ENCODE results near the gene SHBG. TPM values are rescaled to one million over a fixed set of nuclear protein-coding genes. Genes with fewer than 3 reads are reported as not detected.
A peak's percentile ranks its signal among the peaks of the same experiment; 100 is the strongest.

The SHBG gene
- total and polyA plus RNA-seq, 2 of the 8 experiments (the other 6 are each of a cell fraction or from before 2014, with no cell fraction given), result 1.1 to 1.2 TPM

DNA sequence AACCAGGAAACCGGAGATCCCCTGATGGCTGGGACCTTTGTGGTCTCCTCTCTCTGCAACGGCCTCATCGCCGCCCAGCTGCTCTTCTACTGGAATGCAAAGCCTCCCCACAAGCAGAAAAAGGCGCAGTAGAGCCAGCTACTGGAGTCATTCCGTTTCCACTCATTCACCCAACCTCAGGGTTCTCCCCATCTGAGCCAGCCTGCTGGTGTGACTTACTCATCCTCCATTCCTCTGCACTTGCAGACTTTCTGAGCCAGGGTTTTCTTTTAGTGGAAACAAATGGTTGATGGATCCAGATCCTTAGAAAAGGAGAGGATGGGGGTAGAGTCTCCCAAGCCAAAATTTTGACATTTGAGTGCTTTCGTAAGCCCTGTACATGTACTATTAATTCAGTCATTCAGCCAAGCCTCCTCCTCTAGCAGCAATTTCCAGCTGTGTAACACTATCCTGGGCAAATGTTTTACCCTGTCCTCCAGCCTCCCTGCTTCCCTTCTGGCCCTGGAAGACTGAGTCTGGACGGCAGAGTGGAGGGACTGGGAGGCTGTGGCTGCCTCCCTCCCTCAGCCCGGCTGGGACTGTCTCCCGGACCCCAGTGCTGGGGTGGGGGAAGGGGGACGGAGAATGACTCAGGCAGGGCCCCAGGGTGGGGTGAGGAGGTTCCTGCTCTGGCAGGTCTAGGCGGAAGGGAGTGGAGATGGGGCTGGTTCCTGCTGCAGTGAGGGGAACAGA lies 42.3 kb upstream of the SHBG start:
- CTCF ChIA-PET (ENCODE audit: partially characterized antibody), result interaction anchor here (0.6 to 1.8 kb wide), 12 partner anchors 13 to 100 kb away, joined by 3 to 14 read pairs (median 3); partner anchors contain the start of genes FXR2 and TP53
- Histone ChIP-seq H3K79me1 (ENCODE audit: low read depth, low read length) (no peaks in the 10 kb centered on the region; the same call in none of the 2 replicates), H3K9me3 (ENCODE audit: insufficient read depth in 2 of 2, low read depth in 1 of 2, low read length in 1 of 2) (no peaks in the 10 kb centered on the region), H2BK15ac (ENCODE audit: low read length) (no peak overlapping the region), H3K36me3 (ENCODE audit: control insufficient read depth in 2 of 4, insufficient read depth in 4 of 4, low read length in 3 of 4) (peaks cover 8 to 22% (median 11%) of the 10 kb centered on the region in 4 experiments; a peak in 7 of 8 replicates), H3K9ac (replicated peaks in 1 of 4; ENCODE audit: extremely low read depth in 1 of 4, low read depth in 3 of 4, low read length in 3 of 4) (no peak overlapping the region), H4K8ac (ENCODE audit: extremely low read depth, insufficient read depth, low read length) (no peak overlapping the region; the same call in 1 of the 2 replicates), H2AK5ac (ENCODE audit: low read depth, low read length) (no peak overlapping the region), H3K27ac (ENCODE audit: low read depth, low read length) (no peak overlapping the region), H2BK20ac (ENCODE audit: low read length) (no peak overlapping the region), H3K23me2 (ENCODE audit: low read depth, low read length) (peaks cover 24% of the 10 kb centered on the region; the same call in 1 of the 2 replicates), H2AFZ (ENCODE audit: low read length) (no peak overlapping the region), H2BK12ac (ENCODE audit: low read depth, low read length) (no peak overlapping the region), H4K5ac (ENCODE audit: insufficient read length, low read depth, low read length) (no peak overlapping the region), H2BK5ac (ENCODE audit: low read depth, low read length) (no peak overlapping the region; the same call in 1 of the 2 replicates), H3K56ac (replicated peaks; ENCODE audit: insufficient read length, low read depth, low read length) (no peak overlapping the region), H3K23ac (ENCODE audit: insufficient read length) (no peak overlapping the region), H3K27me3 (replicated peaks in 1 of 4; ENCODE audit: control insufficient read depth in 3 of 4, extremely low read depth in 1 of 4, insufficient read depth in 3 of 4, low read length in 3 of 4) (no peaks in the 10 kb centered on the region), H3K4me3 (ENCODE audit: extremely low read depth in 1 of 4, insufficient read depth in 2 of 4, low read depth in 3 of 4, low read length in 4 of 4) (peak overlapping the region in 1 of 4 experiments; percentile 68; a peak in 2 of 8 replicates), H3K14ac (ENCODE audit: insufficient read length) (no peak overlapping the region), H3K4me2 (ENCODE audit: insufficient read depth in 1 of 2, low read depth in 2 of 2, low read length in 2 of 2) (peak overlapping the region in 1 of 2 experiments; percentile 71; a peak in 3 of 4 replicates), H3K18ac (ENCODE audit: extremely low read depth, low read length) (no peak overlapping the region), H4K91ac (replicated peaks; ENCODE audit: insufficient read length, low read length) (no peak overlapping the region), H3K4ac (replicated peaks; ENCODE audit: insufficient read length, low read depth, low read length) (no peak overlapping the region), H3K79me2 (ENCODE audit: control insufficient read depth in 1 of 2, insufficient read depth in 2 of 2, low read length in 2 of 2) (no peaks in the 10 kb centered on the region), H4K20me1 (replicated peaks in 1 of 2; ENCODE audit: control insufficient read depth in 1 of 2, insufficient read depth in 2 of 2, low read length in 2 of 2) (peaks cover 0 to 2% of the 10 kb centered on the region in 2 experiments), H2BK120ac (replicated peaks; ENCODE audit: low read depth, low read length) (no peak overlapping the region), H3K4me1 (replicated peaks in 1 of 4; ENCODE audit: control insufficient read depth in 3 of 4, insufficient read depth in 4 of 4, low read length in 3 of 4) (peaks cover 6 to 25% (median 23%) of the 10 kb centered on the region in 4 experiments)
- no peak for FAIRE-seq
- DNase-seq (ENCODE audit: low read depth in 1 of 2, low spot score in 2 of 2), result no peak
- POLR2A ChIA-PET (ENCODE audit: partially characterized antibody), result interaction anchor here (0.6 to 28.5 kb wide), 9 partner anchors 14 to 103 kb away, joined by 3 to 1144 read pairs (median 22); partner anchors contain the start of genes CD68, POLR2A, SAT2 and SENP3
- WGBS, 2 experiments (ENCODE audit: extremely low coverage in 1 of 2, insufficient coverage in 1 of 2, insufficient read length in 1 of 2, insufficient replicate concordance in 2 of 2, low coverage in 1 of 2, low lambda C conversion rate in 2 of 2, missing lambda C conversion rate in 1 of 2), result 89% methylated on average over 12 of the region's 12 CpGs; no CpG with 5 or more reads in 1 of the 2 experiments
- no peak for TF ChIP-seq JUND (IDR thresholded peaks at IDR 0.05; ENCODE audit: low read length)
- TF ChIP-seq POLR2A (IDR thresholded peaks at IDR 0.05; ENCODE audit: control extremely low read depth in 1 of 2, low read depth in 2 of 2, low read length in 2 of 2), result 0 out of 3 replicates have a peak, but pooled peaks of 1 of the 2 experiments have one; percentile 20
